ENCODE measurements around the gene TUNAR. TPM values are rescaled to one million over a fixed set of nuclear protein-coding genes. Genes with fewer than 3 reads are reported as not detected.

Gene TUNAR
- total RNA-seq, 1 donor from 2014 or later = not detected

Other genes with a start within 250 kb of the TUNAR start
- gene TCL1B, start 190.4 kb upstream of the TUNAR start, total RNA-seq = not detected in 3 replicates
- not detected in 3 replicates for gene TCL1A, start 162.7 kb upstream of the TUNAR start, total RNA-seq
- gene C14orf132, start 162.5 kb downstream of the TUNAR start, total RNA-seq = 33.0 to 99.3 TPM (median 33.2 TPM) in 3 replicates

Data from chondrocyte (in vitro differentiated cells).